NB4 (cell line): ENCODE measurements around the gene CALY.

Experiments used
- CTCF ChIP-seq: IDR thresholded peaks from one replicate; pipeline ENCODE4 v1.5.1; 2012; ENCODE audit warnings: low read depth, low read length
- MAX ChIP-seq: IDR thresholded peaks from 2 replicates; pipeline ENCODE4 v1.6.1; 2011; ENCODE audit warnings: low read depth, low read length

- no peak for TF ChIP-seq CTCF
- TF ChIP-seq MAX: peak; percentile 16; the same call in 1 of the 2 replicates
Measured at GRCh38 chr10:133279326-133280226, 57.1 kb downstream of the CALY start.
